ENCODE measurements around the gene MCTP1.

MCTP1 gene

GRCh38 chr5:94893412-94894135, 391.3 kb downstream of the MCTP1 start:
- Histone ChIP-seq H3K23ac (ENCODE audit: low read length in 2 of 2) (no peak overlapping the region), H3K18ac (ENCODE audit: low read depth in 1 of 2, low read length in 2 of 2) (no peak overlapping the region), H2BK120ac (ENCODE audit: low read depth, low read length) (no peak overlapping the region), H4K91ac (ENCODE audit: low read length) (no peak overlapping the region), H4K8ac (ENCODE audit: low read length) (no peak overlapping the region), H3K4me1 (ENCODE audit: control insufficient read depth, insufficient read depth, low read depth, low read length) (no peaks in the 10 kb centered on the region), H3K4me2 (ENCODE audit: low read length, poor library complexity, severe bottlenecking) (no peak overlapping the region), H3K36me3 (ENCODE audit: control insufficient read depth in 1 of 2, insufficient read depth in 2 of 2, low read depth in 1 of 2, low read length in 2 of 2) (peaks cover 0 to 8% of the 10 kb centered on the region in 2 experiments), H2AFZ (ENCODE audit: low read depth, low read length) (no peak overlapping the region), H2BK15ac (ENCODE audit: low read depth, poor library complexity, severe bottlenecking) (no peak overlapping the region), H3K14ac (ENCODE audit: low read length in 2 of 2) (no peak overlapping the region), H3K4ac (ENCODE audit: low read depth in 1 of 2, low read length in 2 of 2) (no peak overlapping the region), H3K9me3 (ENCODE audit: control insufficient read depth, low read length) (no peaks in the 10 kb centered on the region), H2BK12ac (ENCODE audit: low read length in 2 of 2) (no peak overlapping the region), H3K9ac (ENCODE audit: low read length) (no peak overlapping the region), H3K79me1 (replicated peaks; ENCODE audit: low read length, poor library complexity, severe bottlenecking) (peaks cover 3% of the 10 kb centered on the region), H3K4me3 (ENCODE audit: insufficient read depth in 1 of 2, low read depth in 1 of 2, low read length in 2 of 2) (no peak overlapping the region), H2BK5ac (ENCODE audit: low read depth, low read length, poor library complexity, severe bottlenecking) (no peak overlapping the region), H3K27ac (ENCODE audit: low read length, poor library complexity, severe bottlenecking) (no peak overlapping the region), H2AK5ac (ENCODE audit: low read length, severe bottlenecking) (no peak overlapping the region), H3K27me3 (ENCODE audit: control insufficient read depth in 1 of 2, insufficient read depth in 1 of 2, low read length in 2 of 2) (no peaks in the 10 kb centered on the region)
- peak; percentile 11 for DNase-seq
- WGBS, result 24% methylated on average over 4 of the region's 5 CpGs

DNA sequence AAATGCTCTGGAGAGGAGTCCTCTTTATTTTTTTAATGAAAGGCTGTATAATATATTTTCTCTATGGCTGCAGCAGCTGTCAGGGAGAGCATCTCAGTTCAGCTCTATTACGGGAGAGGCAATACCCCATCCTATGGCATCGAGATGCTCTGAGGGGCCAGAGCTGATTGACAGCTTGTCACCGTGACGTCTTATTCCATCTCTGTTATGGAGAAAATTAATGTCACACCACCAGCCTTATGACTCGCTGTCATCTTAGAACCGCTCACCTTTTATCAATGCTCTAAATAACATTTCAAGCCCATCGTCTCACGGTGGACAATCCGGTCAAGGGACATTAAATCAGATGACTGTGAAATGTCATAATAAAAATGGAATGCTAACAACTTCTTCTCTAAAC, 392.9 kb downstream of the MCTP1 start:
- Histone ChIP-seq H4K91ac (ENCODE audit: low read length) (no peak overlapping the region), H3K9me3 (ENCODE audit: control insufficient read depth, low read length) (no peaks in the 10 kb centered on the region), H2AK5ac (ENCODE audit: low read length, severe bottlenecking) (no peak overlapping the region), H3K4ac (ENCODE audit: low read depth in 1 of 2, low read length in 2 of 2) (no peak overlapping the region), H4K8ac (ENCODE audit: low read length) (no peak overlapping the region), H3K4me3 (ENCODE audit: insufficient read depth in 1 of 2, low read depth in 1 of 2, low read length in 2 of 2) (no peak overlapping the region), H3K4me1 (ENCODE audit: control insufficient read depth, insufficient read depth, low read depth, low read length) (no peaks in the 10 kb centered on the region), H3K27ac (ENCODE audit: low read length, poor library complexity, severe bottlenecking) (no peak overlapping the region), H3K4me2 (ENCODE audit: low read length, poor library complexity, severe bottlenecking) (no peak overlapping the region), H2BK120ac (ENCODE audit: low read depth, low read length) (no peak overlapping the region), H2BK15ac (ENCODE audit: low read depth, poor library complexity, severe bottlenecking) (no peak overlapping the region), H3K23ac (ENCODE audit: low read length in 2 of 2) (no peak overlapping the region), H2AFZ (ENCODE audit: low read depth, low read length) (no peak overlapping the region), H3K79me1 (replicated peaks; ENCODE audit: low read length, poor library complexity, severe bottlenecking) (peaks cover 1% of the 10 kb centered on the region), H2BK5ac (ENCODE audit: low read depth, low read length, poor library complexity, severe bottlenecking) (no peak overlapping the region), H3K9ac (ENCODE audit: low read length) (no peak overlapping the region), H2BK12ac (ENCODE audit: low read length in 2 of 2) (no peak overlapping the region), H3K27me3 (ENCODE audit: control insufficient read depth in 1 of 2, insufficient read depth in 1 of 2, low read length in 2 of 2) (no peaks in the 10 kb centered on the region), H3K14ac (ENCODE audit: low read length in 2 of 2) (no peak overlapping the region), H3K36me3 (ENCODE audit: control insufficient read depth in 1 of 2, insufficient read depth in 2 of 2, low read depth in 1 of 2, low read length in 2 of 2) (peaks cover 0 to 4% of the 10 kb centered on the region in 2 experiments), H3K18ac (ENCODE audit: low read depth in 1 of 2, low read length in 2 of 2) (no peak overlapping the region)
- no peak for DNase-seq
- WGBS, result 100% methylated on average over 4 of the region's 9 CpGs

DNA sequence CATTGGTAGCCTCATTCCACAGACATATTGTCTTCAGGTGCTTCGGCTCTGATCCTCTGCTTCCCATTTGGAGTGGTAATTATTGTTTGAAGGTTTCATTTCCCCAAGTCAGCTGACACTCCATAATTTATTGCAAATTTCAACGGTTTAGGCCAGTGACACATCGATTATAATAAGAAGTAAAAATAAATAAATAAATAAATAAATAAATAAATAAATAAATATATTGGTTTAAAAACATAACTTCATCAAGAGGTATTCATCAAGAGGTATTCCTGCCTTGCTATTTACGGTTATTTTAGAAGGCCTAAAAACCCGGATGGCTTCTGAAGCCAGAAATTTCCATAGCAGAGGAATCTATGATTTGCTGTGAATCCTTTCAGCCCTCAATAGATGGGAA, 393.3 kb downstream of the MCTP1 start:
- H2BK120ac ChIP-seq (ENCODE audit: low read depth, low read length), result no peak overlapping the region
- no peak overlapping the region for H2AK5ac ChIP-seq (ENCODE audit: low read length, severe bottlenecking)
- no peaks in the 10 kb centered on the region for H3K27me3 ChIP-seq (ENCODE audit: control insufficient read depth in 1 of 2, insufficient read depth in 1 of 2, low read length in 2 of 2)
- no peak overlapping the region for H2AFZ ChIP-seq (ENCODE audit: low read depth, low read length)
- no peak overlapping the region for H3K4me2 ChIP-seq (ENCODE audit: low read length, poor library complexity, severe bottlenecking)
- H3K9me3 ChIP-seq (ENCODE audit: control insufficient read depth, low read length), result no peaks in the 10 kb centered on the region
- no peak overlapping the region for H2BK15ac ChIP-seq (ENCODE audit: low read depth, poor library complexity, severe bottlenecking)
- no peaks in the 10 kb centered on the region for H3K4me1 ChIP-seq (ENCODE audit: control insufficient read depth, insufficient read depth, low read depth, low read length)
- no peak overlapping the region for H4K91ac ChIP-seq (ENCODE audit: low read length)
- no peak overlapping the region for H3K23ac ChIP-seq (ENCODE audit: low read length in 2 of 2)
- no peak overlapping the region for H3K14ac ChIP-seq (ENCODE audit: low read length in 2 of 2)
- peaks cover 0 to 3% of the 10 kb centered on the region in 2 experiments for H3K36me3 ChIP-seq (ENCODE audit: control insufficient read depth in 1 of 2, insufficient read depth in 2 of 2, low read depth in 1 of 2, low read length in 2 of 2)
- H2BK12ac ChIP-seq (ENCODE audit: low read length in 2 of 2), result no peak overlapping the region
- no peak overlapping the region for H4K8ac ChIP-seq (ENCODE audit: low read length)
- no peak overlapping the region for H2BK5ac ChIP-seq (ENCODE audit: low read depth, low read length, poor library complexity, severe bottlenecking)
- H3K18ac ChIP-seq (ENCODE audit: low read depth in 1 of 2, low read length in 2 of 2), result no peak overlapping the region
- H3K4ac ChIP-seq (ENCODE audit: low read depth in 1 of 2, low read length in 2 of 2), result no peak overlapping the region
- H3K27ac ChIP-seq (ENCODE audit: low read length, poor library complexity, severe bottlenecking), result no peak overlapping the region
- no peak overlapping the region for H3K9ac ChIP-seq (ENCODE audit: low read length)
- H3K4me3 ChIP-seq (ENCODE audit: insufficient read depth in 1 of 2, low read depth in 1 of 2, low read length in 2 of 2), result no peak overlapping the region
- WGBS, result 96% methylated on average over 2 of the region's 5 CpGs
- H3K79me1 ChIP-seq (replicated peaks; ENCODE audit: low read length, poor library complexity, severe bottlenecking), result no peaks in the 10 kb centered on the region
- DNase-seq, result no peak

GRCh38 chr5:94890907-94891306, 394.0 kb downstream of the MCTP1 start:
- H3K14ac ChIP-seq (ENCODE audit: low read length in 2 of 2), result no peak overlapping the region
- DNase-seq, result no peak
- H2BK15ac ChIP-seq (ENCODE audit: low read depth, poor library complexity, severe bottlenecking), result no peak overlapping the region
- H3K27me3 ChIP-seq (ENCODE audit: control insufficient read depth in 1 of 2, insufficient read depth in 1 of 2, low read length in 2 of 2), result no peaks in the 10 kb centered on the region
- H3K4me2 ChIP-seq (ENCODE audit: low read length, poor library complexity, severe bottlenecking), result no peak overlapping the region
- H2BK5ac ChIP-seq (ENCODE audit: low read depth, low read length, poor library complexity, severe bottlenecking), result no peak overlapping the region
- no peak overlapping the region for H4K91ac ChIP-seq (ENCODE audit: low read length)
- no peak overlapping the region for H2AK5ac ChIP-seq (ENCODE audit: low read length, severe bottlenecking)
- H3K79me1 ChIP-seq (replicated peaks; ENCODE audit: low read length, poor library complexity, severe bottlenecking), result no peaks in the 10 kb centered on the region
- no peak overlapping the region for H2AFZ ChIP-seq (ENCODE audit: low read depth, low read length)
- H2BK120ac ChIP-seq (ENCODE audit: low read depth, low read length), result no peak overlapping the region
- no peaks in the 10 kb centered on the region for H3K4me1 ChIP-seq (ENCODE audit: control insufficient read depth, insufficient read depth, low read depth, low read length)
- no peak overlapping the region for H3K23ac ChIP-seq (ENCODE audit: low read length in 2 of 2)
- no peak overlapping the region for H4K8ac ChIP-seq (ENCODE audit: low read length)
- peaks cover 0 to 3% of the 10 kb centered on the region in 2 experiments for H3K36me3 ChIP-seq (ENCODE audit: control insufficient read depth in 1 of 2, insufficient read depth in 2 of 2, low read depth in 1 of 2, low read length in 2 of 2)
- H3K4ac ChIP-seq (ENCODE audit: low read depth in 1 of 2, low read length in 2 of 2), result no peak overlapping the region
- no peaks in the 10 kb centered on the region for H3K9me3 ChIP-seq (ENCODE audit: control insufficient read depth, low read length)
- H2BK12ac ChIP-seq (ENCODE audit: low read length in 2 of 2), result no peak overlapping the region
- no peak overlapping the region for H3K4me3 ChIP-seq (ENCODE audit: insufficient read depth in 1 of 2, low read depth in 1 of 2, low read length in 2 of 2)
- H3K18ac ChIP-seq (ENCODE audit: low read depth in 1 of 2, low read length in 2 of 2), result no peak overlapping the region
- no CpG with 5 or more reads among the region's 4 CpGs for whole genome bisulfite sequencing
- no peak overlapping the region for H3K9ac ChIP-seq (ENCODE audit: low read length)
- H3K27ac ChIP-seq (ENCODE audit: low read length, poor library complexity, severe bottlenecking), result no peak overlapping the region

Measured in mesenchymal stem cell (in vitro differentiated cells and primary cell).